Fibroblast of lung (primary cell): ENCODE data around the gene GPX4. TPM values are rescaled to one million over a fixed set of nuclear protein-coding genes. Genes with fewer than 3 reads are reported as not detected.
"Not testable (repeated sequence)": the region's sequence is repeated elsewhere in the genome, so short reads cannot be mapped to it uniquely, and the experiment has no call there.

ENCODE experiments used
- DNase-seq, 2 donors: peaks; one replicate each; pipeline versions ENCODE4 v3.0.0 to v3.0.0-alpha.2; 2010; ENCODE audit warnings: low read depth in 2 of 2
- H2AFZ ChIP-seq: 2 replicates; pipeline ENCODE4 v1.5.1; 2012; ENCODE audit warnings: low read length, control low read depth, inconsistent platforms
- H3K27ac ChIP-seq: 2 replicates; pipeline ENCODE4 v1.5.1; 2011; ENCODE audit warnings: low read length, control low read depth; ENCODE audit not compliant: insufficient read depth
- H3K27me3 ChIP-seq: 2 replicates; pipeline ENCODE4 v1.5.1; 2011; ENCODE audit warnings: mild to moderate bottlenecking, low read length; ENCODE audit not compliant: control insufficient read depth, insufficient read depth
- H3K36me3 ChIP-seq: 2 replicates; pipeline ENCODE4 v1.5.1; 2011; ENCODE audit warnings: low read length; ENCODE audit not compliant: control insufficient read depth, insufficient read depth
- H3K4me1 ChIP-seq: 2 replicates; pipeline ENCODE4 v1.5.1; 2011; ENCODE audit warnings: low read length; ENCODE audit not compliant: control insufficient read depth, insufficient read depth; ENCODE audit errors: extremely low read depth
- H3K4me2 ChIP-seq: 2 replicates; pipeline ENCODE4 v1.5.1; 2011; ENCODE audit warnings: low read length, control low read depth; ENCODE audit not compliant: insufficient read depth; ENCODE audit errors: extremely low read depth
- H3K4me3 ChIP-seq, 4 experiments: fragments of 200-600 bp in 1 of 4; sonication (generic) in 1 of 4; replicated peaks in 1 of 4; 2 replicates each; pipeline ENCODE4 v1.5.1; 2011 to 2016; ENCODE audit warnings: low read length in 4 of 4, low read depth in 3 of 4, mild to moderate bottlenecking in 3 of 4, control low read depth in 2 of 4, inconsistent platforms in 1 of 4, mixed read lengths in 1 of 4; ENCODE audit not compliant: insufficient read depth in 1 of 4; ENCODE audit errors: control extremely low read depth in 1 of 4
- H3K79me2 ChIP-seq: 2 replicates; pipeline ENCODE4 v1.5.1; 2012; ENCODE audit warnings: mild to moderate bottlenecking, low read length, inconsistent platforms; ENCODE audit not compliant: control insufficient read depth, insufficient read depth
- H3K9ac ChIP-seq: 2 replicates; pipeline ENCODE4 v1.5.1; 2011; ENCODE audit warnings: mild to moderate bottlenecking, low read length, control low read depth; ENCODE audit not compliant: insufficient read depth
- H3K9me3 ChIP-seq: 2 replicates; pipeline ENCODE4 v1.5.1; 2012; ENCODE audit warnings: low read depth, low read length; ENCODE audit not compliant: control insufficient read depth, insufficient read depth
- H4K20me1 ChIP-seq: 2 replicates; pipeline ENCODE4 v1.5.1; 2011; ENCODE audit warnings: low read length; ENCODE audit not compliant: control insufficient read depth, insufficient read depth; ENCODE audit errors: extremely low read depth
- EZH2 ChIP-seq: IDR thresholded peaks from 2 replicates; pipeline ENCODE4 v1.5.1; 2012; ENCODE audit warnings: low read length, control low read depth, mild to moderate bottlenecking; ENCODE audit errors: missing control alignments
- polyA plus RNA-seq, 2 donors: library from polyadenylated mRNA; depleted of rRNA in 1 of 2; stranded (reverse) in 1 of 2; unstranded in 1 of 2; fragments of >200 nt; gene quantifications; 2 replicates each; pipeline ENCODE4 v1.2.1, GENCODE V29; 2011 to 2012; ENCODE audit warnings: missing spikeins in 1 of 2
- total RNA-seq: library from RNA; depleted of rRNA; stranded (reverse); fragments of >200 nt; gene quantifications from 2 replicates; pipeline ENCODE4 v1.2.1, GENCODE V29; 2014
- TF ChIP-seq, protein P1 (sequence below), 2 donors: IDR thresholded peaks in 1 of 2; conservative IDR thresholded peaks in 1 of 2; 1 replicate in 1 of 2; 2 replicates in 1 of 2; pipeline ENCODE4 v1.5.1; 2011 to 2012; ENCODE audit warnings: low read length in 2 of 2, control low read depth in 1 of 2, inconsistent platforms in 1 of 2, low read depth in 1 of 2, mild to moderate bottlenecking in 1 of 2

Gene GPX4
- total and polyA plus RNA-seq, 2 donors (not counting 1 experiment from before 2014, with no cell fraction given): 325 to 430 TPM

GRCh38 chr19:1113986-1114483 lies 10.2 kb downstream of the GPX4 start:
- Histone ChIP-seq H3K4me2 (no peak overlapping the region), H3K4me1 (peaks cover 8% of the 10 kb centered on the region), H3K36me3 (peaks cover 62% of the 10 kb centered on the region), H3K27ac (peak overlapping the region; percentile 50), H4K20me1 (peaks cover 3% of the 10 kb centered on the region), H3K9me3 (no peaks in the 10 kb centered on the region), H3K27me3 (no peaks in the 10 kb centered on the region), H3K4me3 (no peak overlapping the region), H3K9ac (no peak overlapping the region), H3K79me2 (no peaks in the 10 kb centered on the region), H2AFZ (no peak overlapping the region)
- DNase-seq: no peak
- TF ChIP-seq EZH2: no peak
- TF ChIP-seq, protein P1, sequence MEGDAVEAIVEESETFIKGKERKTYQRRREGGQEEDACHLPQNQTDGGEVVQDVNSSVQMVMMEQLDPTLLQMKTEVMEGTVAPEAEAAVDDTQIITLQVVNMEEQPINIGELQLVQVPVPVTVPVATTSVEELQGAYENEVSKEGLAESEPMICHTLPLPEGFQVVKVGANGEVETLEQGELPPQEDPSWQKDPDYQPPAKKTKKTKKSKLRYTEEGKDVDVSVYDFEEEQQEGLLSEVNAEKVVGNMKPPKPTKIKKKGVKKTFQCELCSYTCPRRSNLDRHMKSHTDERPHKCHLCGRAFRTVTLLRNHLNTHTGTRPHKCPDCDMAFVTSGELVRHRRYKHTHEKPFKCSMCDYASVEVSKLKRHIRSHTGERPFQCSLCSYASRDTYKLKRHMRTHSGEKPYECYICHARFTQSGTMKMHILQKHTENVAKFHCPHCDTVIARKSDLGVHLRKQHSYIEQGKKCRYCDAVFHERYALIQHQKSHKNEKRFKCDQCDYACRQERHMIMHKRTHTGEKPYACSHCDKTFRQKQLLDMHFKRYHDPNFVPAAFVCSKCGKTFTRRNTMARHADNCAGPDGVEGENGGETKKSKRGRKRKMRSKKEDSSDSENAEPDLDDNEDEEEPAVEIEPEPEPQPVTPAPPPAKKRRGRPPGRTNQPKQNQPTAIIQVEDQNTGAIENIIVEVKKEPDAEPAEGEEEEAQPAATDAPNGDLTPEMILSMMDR (conservative IDR thresholded peaks at IDR 0.05 in 1 of 2, IDR thresholded peaks at IDR 0.05 in 1 of 2; ENCODE audit: low read depth in 1 of 2, low read length in 2 of 2): no peak

DNA sequence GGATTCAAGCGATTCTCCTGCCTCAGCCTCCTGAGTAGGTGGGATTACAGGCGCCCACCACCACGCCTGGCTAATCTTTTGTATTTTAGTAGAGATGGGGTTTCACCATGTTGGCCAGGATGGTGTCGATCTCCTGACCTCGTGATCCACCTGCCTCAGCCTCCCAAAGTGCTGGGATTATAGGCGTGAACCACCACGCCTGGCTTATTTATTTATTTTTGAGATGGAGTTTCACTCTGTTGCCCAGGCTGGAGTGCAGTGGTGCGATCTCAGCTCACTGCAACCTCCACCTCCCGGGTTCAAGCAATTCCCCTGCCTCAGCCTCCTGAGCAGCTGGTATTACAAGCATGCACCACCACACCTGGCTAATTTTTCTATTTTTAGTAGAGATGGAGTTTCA lies 10.9 kb downstream of the GPX4 start:
- DNase-seq: not testable (repeated sequence)

DNA sequence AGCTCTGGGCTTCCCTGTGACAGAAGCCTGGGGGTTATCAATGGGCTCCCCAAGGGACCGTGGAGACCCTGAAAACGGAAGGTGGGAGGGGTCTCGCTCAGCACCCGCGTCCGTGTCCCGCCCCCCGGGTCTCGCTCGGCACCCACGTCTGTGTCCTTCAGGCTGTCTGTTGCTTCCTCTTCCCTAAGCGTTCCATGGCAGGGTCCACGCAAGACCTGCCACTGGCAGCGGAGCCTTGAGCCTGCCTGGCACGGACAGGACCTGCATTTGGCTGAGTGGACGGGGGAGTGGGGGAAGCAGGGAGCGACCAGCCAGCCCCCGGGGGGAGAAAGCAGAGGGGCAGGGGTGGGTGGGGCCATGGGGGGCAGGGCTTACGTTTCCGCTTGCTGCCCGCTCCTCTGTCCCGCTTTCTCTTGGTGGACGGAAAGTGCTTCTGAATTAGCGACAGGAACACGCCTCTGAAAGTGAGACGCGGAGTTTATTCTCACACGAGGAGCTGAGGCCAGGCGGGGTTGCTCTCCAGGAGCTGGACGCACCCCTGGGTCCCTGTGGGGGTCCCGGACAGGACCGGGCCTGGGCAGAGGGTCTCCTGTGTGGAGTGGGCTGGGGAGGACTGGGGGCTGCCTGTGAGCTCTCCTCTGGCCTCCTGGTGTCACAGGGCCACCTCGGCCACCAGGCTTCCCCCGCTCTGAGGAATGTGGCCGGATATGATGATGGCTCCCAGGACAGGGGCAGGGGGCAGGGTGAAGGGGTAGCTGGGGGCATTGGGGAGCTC lies 12.0 kb downstream of the GPX4 start:
- no peak overlapping the region for H3K4me2 ChIP-seq
- no peak overlapping the region for H3K9ac ChIP-seq
- peaks cover 3% of the 10 kb centered on the region for H4K20me1 ChIP-seq
- DNase-seq: no peak
- H3K36me3 ChIP-seq: peaks cover 57% of the 10 kb centered on the region
- H2AFZ ChIP-seq: no peak overlapping the region
- H3K4me1 ChIP-seq: peaks cover 8% of the 10 kb centered on the region
- no peaks in the 10 kb centered on the region for H3K27me3 ChIP-seq
- TF ChIP-seq EZH2: no peak
- TF ChIP-seq, protein P1 (conservative IDR thresholded peaks at IDR 0.05 in 1 of 2, IDR thresholded peaks at IDR 0.05 in 1 of 2; ENCODE audit: low read depth in 1 of 2, low read length in 2 of 2): no peak
- H3K9me3 ChIP-seq: no peaks in the 10 kb centered on the region
- no peaks in the 10 kb centered on the region for H3K79me2 ChIP-seq
- H3K27ac ChIP-seq: no peak overlapping the region
- H3K4me3 ChIP-seq: no peak overlapping the region

More for the DNA sequence above, 10.9 kb downstream of the GPX4 start:
- not testable (repeated sequence) for H3K27ac ChIP-seq, H2AFZ ChIP-seq, H3K27me3 ChIP-seq, H4K20me1 ChIP-seq, H3K9me3 ChIP-seq, H3K79me2 ChIP-seq, H3K9ac ChIP-seq, H3K4me2 ChIP-seq, H3K4me1 ChIP-seq, H3K4me3 ChIP-seq
- peaks cover 64% of the 10 kb centered on the region for H3K36me3 ChIP-seq
